Right lung (tissue), 10 donors: Measurements from ENCODE around the gene TMEM116. TPM values are rescaled to one million over a fixed set of nuclear protein-coding genes. Genes with fewer than 3 reads are reported as not detected.
"Not testable (repeated sequence)": the region's sequence is repeated elsewhere in the genome, so short reads cannot be mapped to it uniquely, and the experiment has no call there.

ENCODE experiments used
- DNase-seq, 2 donors: peaks; one replicate each; pipeline ENCODE4 v3.0.0-alpha.2; 2013
- long read RNA-seq, 8 donors: transcript quantifications; one replicate each; lab custom pipeline, GENCODE V29; 2026
- polyA plus RNA-seq, 5 donors: library from polyadenylated mRNA; unstranded; fragments of 120-200 nt; gene quantifications; one replicate each; pipeline versions ENCODE4 v1.2.1 to v1.2.3, GENCODE V29; 2013; ENCODE audit warnings: inconsistent platforms in 1 of 5, low replicate concordance in 1 of 5; ENCODE audit not compliant: insufficient read length in 5 of 5, insufficient read depth in 1 of 5

TMEM116 gene
- 10 to 100 TPM; 17.3 to 23.1 (median 20.2) TPM for polyA plus RNA-seq
- long read RNA-seq, donor 1, partial matches to known transcripts = 0 of 6 reads
- long read RNA-seq, donor 1, other reads (novel, unspliced or antisense) = 0 of 6 reads
- long read RNA-seq, donor 2, partial matches to known transcripts = 306 of 343 reads
- long read RNA-seq, donor 2, other reads (novel, unspliced or antisense) = 35 of 343 reads
- long read RNA-seq, donor 3, partial matches to known transcripts = 6 of 11 reads
- long read RNA-seq, donor 3, other reads (novel, unspliced or antisense) = 0 of 11 reads
- long read RNA-seq, donor 4, partial matches to known transcripts = 7 of 7 reads
- long read RNA-seq, donor 4, other reads (novel, unspliced or antisense) = 0 of 7 reads
- long read RNA-seq, donor 5, partial matches to known transcripts = 0 of 8 reads
- long read RNA-seq, donor 5, other reads (novel, unspliced or antisense) = 0 of 8 reads
- long read RNA-seq, donor 6, partial matches to known transcripts = 0 of 3 reads
- long read RNA-seq, donor 6, other reads (novel, unspliced or antisense) = 0 of 3 reads
- long read RNA-seq, donor 7, partial matches to known transcripts = 0 of 2 reads
- long read RNA-seq, donor 7, other reads (novel, unspliced or antisense) = 0 of 2 reads
- long read RNA-seq, donor 8, partial matches to known transcripts = 46 of 151 reads
- long read RNA-seq, donor 8, other reads (novel, unspliced or antisense) = 102 of 151 reads

DNA sequence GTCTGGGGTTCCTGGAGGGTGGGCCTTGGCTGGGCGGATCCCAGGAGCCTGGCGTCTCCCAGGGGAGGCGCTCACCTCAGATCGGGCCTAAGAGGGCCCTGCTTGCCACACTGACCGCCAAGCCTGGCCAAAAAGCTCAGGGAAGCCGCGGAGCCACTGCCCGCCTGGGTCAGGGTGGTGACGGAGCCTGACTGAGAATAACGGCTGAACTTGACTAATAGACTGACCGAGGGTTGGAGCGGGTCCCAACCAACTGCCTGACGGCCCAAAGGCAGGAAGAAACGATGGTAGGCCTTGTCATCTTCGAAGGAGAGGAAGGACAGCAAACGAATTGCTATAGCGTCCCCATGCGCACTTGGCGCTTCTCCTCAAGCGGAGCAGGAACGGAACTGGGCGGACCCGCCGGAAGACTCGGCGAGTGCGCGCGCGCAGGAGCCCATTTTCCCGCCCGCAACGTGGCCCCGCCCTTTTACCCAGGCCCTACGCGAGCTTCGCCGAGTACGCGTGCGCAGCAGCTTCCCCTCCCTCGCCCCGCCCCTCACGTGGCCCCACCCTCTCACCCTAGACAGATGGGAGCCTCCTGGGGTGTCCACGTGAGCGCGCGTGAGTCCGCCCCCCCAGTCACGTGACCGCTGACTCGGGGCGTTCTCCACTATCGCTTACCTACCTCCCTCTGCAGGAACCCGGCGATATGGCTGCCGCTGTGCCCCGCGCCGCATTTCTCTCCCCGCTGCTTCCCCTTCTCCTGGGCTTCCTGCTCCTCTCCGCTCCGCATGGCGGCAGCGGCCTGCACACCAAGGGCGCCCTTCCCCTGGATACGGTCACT, at the start of gene TMEM116, which contains the start of gene ERP29:
Gene TMEM116, minus strand, starts transcription at position 391 of the 826 bp plus-strand sequence. CDS start 7,895 bp downstream, outside the sequence.
Gene ERP29, plus strand, starts transcription at position 652 of the 826 bp plus-strand sequence. Its CDS starts 40 bp downstream, at position 692.
- DNase-seq = peak; percentile 99

DNA sequence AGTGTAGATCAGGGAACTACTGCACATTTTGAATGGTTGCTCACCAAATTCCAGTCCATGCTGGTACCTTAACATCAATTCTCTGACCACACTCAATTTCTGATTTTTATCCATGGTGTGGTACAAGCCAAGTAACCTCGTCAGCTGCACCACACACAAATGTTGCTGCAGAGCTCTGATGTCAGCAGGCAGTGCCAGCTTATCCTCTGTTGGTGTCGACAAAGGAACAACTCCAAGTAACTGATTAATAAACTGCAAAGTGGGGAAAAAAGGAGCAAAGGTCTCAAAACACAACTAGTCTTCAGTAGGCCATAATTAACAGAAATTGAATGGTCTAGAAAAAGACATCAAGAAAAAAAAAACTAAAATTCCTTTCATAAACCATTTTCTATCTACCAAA, 48.2 kb upstream of the TMEM116 start:
- no peak for DNase-seq

DNA sequence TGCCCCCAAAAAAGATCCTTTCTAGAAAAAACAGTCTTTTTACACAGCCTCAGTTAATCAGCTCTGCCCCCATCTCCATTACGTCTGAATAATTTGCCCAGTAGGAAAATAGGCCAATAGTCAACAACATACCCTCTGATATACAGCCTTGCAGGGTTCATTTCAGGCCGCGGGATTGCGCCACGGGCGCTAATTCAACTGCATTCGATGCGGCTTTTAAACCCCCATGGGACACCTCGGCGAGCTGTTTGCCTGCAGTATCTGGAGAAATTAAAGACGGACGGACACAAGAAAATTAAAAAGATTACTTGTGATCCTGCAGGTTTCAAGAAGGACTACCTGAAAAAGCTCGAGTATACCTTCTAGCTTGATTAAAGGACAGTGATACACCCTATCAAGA, 36.4 kb upstream of the TMEM116 start:
- DNase-seq = no peak

DNA sequence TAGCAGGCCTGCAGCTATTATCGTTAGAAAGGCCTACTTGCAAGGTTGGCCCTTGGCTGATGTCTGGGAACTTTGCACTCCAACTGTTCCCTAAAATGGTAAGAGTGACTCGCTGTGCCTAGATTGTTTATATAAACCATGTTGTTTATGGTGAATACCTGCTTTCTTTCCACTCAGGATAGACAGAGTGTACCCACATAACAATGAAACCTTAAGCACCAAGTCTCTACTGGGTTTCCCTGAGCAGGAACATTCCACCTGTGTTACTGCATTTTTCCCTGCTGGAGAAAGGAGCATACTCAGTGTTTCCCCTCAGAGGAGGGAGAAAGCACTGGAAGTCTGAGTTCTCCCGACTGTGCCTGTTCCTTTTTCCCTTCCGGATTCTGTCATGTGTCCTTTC, 33.0 kb upstream of the TMEM116 start:
- no peak for DNase-seq

DNA sequence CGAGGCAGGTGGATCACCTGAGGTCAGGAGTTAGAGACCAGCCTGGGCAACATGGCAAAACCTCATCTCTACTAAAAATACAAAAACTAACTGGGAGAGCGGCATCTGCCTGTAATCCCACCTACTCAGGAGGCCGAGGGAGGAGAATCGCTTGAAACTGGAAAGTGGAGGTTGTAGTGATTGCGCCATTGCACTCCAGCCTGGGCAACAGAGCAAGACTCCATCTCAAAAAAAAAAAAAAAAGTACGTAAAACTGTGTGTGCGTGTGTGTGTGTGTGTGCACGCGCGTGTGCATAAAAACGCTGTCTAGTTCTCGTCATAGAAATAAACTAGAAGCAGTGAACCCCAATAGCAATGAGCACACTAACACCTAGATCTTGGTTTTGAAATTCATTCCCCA, 23.6 kb upstream of the TMEM116 start:
- DNase-seq = not testable (repeated sequence)

DNA sequence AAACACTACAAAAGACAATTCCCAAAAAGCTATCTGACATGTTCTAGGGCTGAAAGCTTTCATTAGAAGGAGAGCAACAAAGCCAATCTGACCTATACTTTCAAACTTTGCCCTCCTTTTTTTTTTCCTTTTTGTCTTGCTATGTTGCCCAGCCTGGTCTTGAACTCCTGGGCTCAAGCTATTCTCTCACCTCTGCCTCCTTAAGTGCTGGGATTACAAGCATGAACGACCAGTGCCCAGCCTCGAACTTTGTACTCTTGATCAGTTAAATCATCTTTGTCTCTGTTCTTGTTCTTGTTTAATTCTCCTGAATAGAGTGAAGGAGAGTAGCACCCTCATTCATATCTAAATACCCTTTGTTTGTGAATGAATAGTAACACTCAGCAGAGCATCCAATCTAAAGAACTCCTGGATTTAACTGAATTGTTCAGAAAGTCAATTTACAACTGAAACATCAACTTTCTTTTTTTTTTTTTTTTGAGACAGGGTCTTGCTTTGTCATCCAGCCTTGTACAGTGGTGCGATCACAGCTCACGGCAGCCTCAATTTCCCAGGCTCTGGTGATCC, 22.3 kb upstream of the TMEM116 start:
- no peak for DNase-seq

DNA sequence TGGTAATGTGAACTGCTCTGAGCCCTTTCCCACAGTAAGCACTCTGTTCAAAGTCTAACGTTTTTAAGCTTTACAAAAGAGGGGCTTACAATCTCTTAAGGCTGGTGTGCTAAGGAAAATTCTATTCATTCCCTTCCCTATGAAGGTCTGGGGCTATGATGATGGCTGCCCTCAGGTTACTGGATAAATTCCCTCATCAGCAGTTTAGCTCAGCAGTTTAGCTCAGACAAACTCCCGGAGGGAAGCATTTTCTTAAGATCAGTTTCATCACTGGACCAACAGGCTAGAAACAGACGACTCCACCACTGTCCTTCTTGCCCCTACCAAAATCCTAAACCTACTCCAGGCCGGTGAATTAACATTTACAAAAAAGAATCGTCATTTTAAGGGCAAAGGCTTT, 19.3 kb upstream of the TMEM116 start:
- DNase-seq = no peak

DNA sequence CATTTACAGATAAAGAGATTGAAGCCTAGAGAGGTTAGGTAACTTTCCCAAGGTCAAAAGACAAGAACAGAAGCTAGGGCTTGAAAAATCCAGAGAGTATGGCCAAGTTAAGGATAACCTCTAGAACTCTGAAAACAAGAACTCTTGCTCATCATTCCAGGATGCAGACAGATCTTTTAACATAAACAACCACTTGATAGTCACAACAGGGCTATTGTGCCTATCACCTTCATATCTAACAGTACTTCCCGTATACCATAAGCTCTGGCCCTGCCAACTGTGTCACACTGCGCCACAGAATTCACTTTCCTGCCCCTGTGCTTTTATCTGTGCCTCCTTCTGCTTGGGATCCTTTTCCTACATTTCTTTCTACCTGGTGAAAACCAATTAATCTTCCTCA, 18.5 kb upstream of the TMEM116 start:
- no peak for DNase-seq

DNA sequence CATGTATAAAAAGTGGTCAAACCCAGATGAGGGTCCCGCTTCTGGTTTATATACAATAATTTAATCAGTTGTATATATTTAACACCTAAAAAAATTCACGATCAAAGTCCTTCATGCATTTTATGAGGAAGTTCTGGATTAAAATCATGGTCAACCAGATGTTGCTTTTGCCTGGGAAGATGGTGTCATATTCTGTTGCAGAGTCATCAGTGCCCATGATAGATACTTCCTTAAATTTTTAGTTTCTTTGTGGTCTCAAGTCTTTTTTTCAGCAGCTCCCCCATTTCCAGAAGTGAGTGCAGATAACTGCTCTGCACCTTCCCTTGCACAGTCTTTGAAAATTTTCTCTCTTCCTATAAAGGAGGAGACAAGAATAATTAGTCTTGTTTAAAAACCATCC, 16.3 kb upstream of the TMEM116 start:
- no peak for DNase-seq

DNA sequence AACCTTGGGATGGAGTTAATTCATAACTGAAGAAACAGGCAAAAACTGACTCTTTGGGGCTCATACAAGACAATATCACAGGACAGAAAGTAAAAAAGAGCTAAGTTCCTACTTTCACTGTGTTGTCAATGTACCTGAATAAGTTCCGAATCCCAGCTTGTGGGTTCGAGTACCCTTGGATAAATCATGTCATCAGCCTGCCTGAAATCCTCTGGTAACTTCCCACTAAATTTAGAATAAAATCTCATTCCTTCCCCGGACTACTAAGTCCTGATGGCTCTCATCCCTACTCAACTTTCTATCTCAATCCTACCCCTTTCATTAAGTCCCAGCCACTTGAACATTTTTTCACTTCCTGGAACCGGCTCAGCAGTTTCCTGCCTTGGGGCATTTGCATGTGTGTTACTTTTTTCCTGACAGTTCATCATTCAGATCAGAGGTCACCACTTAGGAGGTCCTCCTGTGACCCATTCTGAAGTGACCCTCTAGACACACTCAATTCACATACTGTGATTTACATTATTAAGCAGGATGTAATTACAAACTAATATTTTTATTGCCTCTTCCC, 12.9 kb upstream of the TMEM116 start:
- DNase-seq = no peak

DNA sequence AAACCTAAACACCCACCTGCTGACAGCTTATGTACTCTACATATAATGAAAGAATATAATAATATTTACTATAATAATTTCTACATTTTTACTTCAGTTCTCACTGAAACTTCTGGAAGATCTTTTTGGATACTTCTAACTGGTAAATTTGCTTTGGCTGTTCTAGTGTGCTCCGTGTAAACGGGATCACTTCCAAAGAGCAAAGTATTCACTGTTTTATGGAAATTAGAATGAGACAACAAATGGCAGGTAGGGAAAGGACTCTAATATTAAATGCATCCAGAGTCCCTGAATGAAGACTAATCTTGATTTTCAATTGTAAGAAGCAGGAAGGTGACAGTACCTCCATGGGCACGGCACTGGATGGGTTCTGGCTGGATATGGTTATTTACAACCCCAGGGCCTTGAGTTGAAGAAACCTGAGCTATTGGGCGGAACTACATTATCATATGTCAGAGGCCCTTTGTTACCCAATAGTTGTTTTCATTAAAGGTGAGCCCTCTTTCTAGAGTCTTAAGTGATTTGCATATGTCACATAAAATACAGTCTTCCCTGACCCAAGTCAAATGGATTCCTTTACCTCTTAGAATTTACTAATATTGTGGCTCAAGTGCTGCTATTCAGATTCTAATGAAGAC, 10.9 kb upstream of the TMEM116 start:
- no peak for DNase-seq

DNA sequence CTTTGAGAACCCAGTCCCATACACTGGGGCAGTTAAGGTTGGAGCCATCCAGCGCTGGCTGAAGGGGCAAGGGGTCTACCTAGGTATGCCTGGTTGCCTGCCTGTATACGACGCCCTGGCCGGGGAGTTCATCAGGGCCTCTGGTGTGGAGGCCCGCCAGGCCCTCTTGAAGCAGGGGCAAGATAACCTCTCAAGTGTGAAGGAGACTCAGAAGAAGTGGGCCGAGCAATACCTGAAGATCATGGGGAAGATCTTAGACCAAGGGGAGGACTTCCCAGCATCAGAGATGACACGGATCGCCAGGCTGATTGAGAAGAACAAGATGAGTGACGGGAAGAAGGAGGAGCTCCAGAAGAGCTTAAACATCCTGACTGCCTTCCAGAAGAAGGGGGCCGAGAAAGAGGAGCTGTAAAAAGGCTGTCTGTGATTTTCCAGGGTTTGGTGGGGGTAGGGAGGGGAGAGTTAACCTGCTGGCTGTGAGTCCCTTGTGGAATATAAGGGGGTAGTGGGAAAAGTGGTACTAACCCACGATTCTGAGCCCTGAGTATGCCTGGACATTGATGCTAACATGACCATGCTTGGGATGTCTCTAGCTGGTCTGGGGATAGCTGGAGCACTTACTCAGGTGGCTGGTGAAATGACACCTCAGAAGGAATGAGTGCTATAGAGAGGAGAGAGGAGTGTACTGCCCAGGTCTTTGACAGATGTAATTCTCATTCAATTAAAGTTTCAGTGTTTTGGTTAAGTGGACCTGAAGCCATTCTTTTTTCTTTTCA, 9.5 kb upstream of the TMEM116 start:
- no peak for DNase-seq

DNA sequence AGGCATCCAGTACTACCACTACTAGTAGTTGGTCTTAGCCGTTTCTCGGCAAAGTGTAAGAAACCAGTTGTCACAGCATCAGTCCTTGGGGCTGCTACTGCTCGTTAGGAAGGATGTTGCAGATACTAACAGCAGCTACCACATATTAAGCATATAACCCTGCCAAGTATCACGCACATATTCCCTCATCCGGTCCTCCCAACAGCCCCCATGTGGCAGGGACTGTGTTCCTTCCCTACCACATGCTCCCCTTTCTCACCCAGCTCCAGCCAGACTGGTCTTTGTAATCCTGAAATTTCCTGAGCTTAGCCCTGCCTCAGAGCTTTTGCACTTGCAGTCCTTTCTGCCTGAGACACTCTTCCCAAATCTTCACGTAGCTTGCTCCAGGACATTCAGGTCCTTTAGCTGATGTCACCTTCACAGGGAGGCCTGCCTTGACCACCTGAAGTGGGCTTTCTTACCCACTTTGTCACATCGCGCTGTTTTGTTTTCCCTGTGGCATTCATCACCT, 8.0 kb upstream of the TMEM116 start:
- no peak for DNase-seq

DNA sequence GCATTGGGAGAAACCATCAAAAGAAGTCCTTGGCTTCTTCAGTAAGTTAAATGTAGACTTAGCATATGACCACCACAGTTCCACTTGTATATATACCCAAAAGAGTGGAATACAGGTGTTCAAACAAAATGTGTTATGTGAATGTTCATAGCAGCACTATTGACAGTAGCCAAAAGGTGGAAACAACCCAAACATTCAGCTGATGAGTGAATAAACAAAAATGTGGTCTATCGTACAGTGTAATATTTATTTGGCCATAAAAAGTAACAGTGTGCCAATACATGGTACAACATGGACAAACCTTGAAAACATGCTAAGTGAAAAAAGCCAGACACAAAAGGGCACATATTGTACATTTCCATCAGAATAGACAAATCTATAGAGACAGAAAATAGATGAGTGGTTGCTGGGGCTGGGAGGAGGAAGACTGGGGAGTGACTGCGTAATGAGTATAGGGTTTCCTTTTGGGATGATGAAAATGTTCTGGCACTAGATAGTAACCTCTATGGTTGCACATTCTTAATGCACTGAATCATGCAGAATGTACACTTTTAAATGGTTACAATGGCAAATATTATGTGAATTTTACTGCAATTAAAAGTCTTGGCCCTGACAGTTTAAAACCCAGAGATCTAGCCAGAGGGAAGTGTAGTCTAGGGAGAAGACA, 5.7 kb upstream of the TMEM116 start:
- no peak for DNase-seq

DNA sequence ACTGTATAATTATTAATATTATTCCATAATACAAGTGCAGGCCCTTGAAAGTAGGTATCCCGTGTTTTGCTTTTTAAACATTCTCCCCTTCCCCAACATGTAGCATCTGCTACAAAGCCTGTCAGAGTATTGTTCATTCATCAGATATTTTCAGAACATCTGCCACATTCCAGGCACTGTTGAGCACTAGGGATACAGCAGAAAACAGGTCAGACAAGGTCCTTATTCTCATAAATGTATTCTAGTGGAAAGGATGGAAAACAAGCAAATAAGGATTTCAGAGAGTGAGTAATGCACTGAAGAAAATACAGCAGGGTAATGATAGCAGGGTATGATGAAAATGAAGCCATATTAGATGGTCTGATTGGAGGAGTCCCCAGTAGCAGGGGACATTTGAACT, 4.1 kb upstream of the TMEM116 start:
- no peak for DNase-seq

DNA sequence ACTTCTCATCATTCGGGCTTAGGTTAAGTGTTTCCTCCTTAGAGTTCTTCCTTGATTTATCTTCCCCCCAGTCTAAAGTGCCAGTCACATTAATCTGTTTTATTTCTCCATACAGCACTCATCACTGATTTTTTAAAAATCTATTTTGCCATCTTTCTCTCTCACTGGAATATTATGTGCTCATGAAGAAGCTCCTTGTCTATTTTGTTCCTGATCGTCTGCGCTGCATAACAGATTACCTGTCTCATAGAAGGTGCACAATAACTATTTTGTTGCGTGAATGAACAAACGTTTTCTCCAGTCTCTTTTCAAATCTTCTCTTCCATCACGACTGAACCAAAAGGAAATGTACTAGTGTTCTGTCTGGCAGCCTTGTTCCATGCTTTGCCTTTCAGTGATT, 3.0 kb upstream of the TMEM116 start:
- DNase-seq = no peak

DNA sequence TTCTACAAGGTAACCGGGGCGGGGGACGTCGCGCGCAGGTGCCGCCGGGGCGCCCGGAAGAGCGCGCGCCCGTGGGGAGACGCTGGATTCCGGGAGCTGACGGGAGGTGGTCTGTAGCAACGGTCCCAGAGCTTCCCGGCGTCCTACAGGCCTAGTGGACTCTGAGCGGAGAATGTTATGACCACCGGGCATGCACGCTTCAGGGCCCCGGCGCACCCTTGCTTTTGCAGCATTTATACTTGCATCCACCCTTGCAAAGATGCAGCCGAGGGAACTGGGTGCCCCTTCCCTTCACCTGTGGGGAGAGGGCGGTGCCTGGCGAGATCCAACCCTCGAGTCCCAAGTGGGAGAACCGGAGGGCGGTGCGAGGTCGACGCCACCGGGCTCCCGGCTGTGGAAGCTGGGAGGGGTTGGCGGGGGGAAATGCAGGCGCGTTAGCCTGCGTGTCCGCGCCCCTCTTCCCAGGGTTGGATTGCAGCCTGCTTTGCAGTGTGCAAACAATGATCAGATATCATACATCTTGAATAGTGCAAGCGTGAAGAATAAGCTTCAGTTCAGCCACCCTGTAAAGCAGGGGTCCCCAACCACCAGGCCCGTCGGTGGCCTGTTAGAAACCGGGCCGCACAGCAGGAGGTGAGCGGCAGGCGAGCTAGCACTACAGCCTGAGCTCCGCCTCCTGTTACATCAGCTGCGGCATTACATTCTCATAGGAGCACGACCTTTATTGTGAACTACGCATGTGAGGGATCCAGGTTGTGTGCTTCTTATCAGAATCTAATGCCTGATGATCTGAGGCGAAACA, 837 bp upstream of the TMEM116 start:
- peak in 1 of 2 donors; percentile 35 for DNase-seq

DNA sequence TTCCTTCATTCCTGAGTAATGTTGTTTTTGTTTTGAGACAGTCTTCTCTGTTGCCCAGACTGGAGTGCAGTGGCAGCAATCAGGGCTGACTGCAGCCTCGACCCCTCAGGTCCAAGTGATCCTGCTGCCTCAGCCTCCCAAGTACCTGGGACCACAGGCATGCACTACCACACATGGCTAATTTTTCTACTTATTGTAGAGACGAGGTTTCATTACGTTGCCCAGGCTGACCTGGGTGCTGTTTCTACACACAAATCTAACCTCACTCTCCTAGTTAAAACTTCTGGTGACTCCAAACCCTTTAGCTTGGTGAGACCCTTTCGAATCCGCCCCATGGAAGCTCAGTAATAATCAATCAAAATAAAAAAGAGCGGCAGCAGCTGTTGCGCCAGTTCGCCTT, 1.3 kb downstream of the TMEM116 start:
- DNase-seq = no peak
